Heart left ventricle (tissue), 13 donors: ENCODE data around the gene CNIH2.

Source experiments
- POLR2A ChIP-seq, 2 donors: fragments of 450-650 bp; IDR thresholded peaks; one replicate each; pipeline ENCODE4 v1.6.1; 2017; ENCODE audit warnings: antibody characterized with exemption in 2 of 2, mild to moderate bottlenecking in 2 of 2, moderate library complexity in 2 of 2
- TF ChIP-seq, protein P1 (sequence below), 12 donors: fragments of 200-600 bp; sonication (generic) in 4 of 12; IDR thresholded peaks; one replicate each; pipeline versions ENCODE4 v1.5.0 to v1.8.0; 2018 to 2022; ENCODE audit warnings: antibody characterized with exemption in 12 of 12, mild to moderate bottlenecking in 5 of 12
- donor health status: ischemic (EF 13 %, LVEDD 7.1; RV severe dilation, severe dysfunction).
- donor health status: DM: no; HTN: yes; CAD: no.
- donor health status: DM: no; HTN: no; CAD: no.
- donor health status: ischemic (EF 25% LVEDD 6.9; RV normal size, moderate dysfunction).
- donor health status: ischemic (EF 25% LVEDD 5.7; RV mildly dilated, moderate dysfunction).
- donor health status: ischemic (EF 35%, LVEDD 5.7; RV mildly dilated, moderate dysfunction).
- donor health status: nonischemic (EF 11% LVEDD 7.7; RV severe dilation, severe dysfunction).
- donor health status: DM: yes; HTN: yes; CAD: no.
- donor health status: PGD.
- donor health status: ischemic (EF 29% LVEDD 5.4; RV normal size, mild dysfunction).
- donor health status: nonischemic (EF 23%, LVEDD 6.1; RV moderate dilation, normal function).

- TF ChIP-seq, protein P1, sequence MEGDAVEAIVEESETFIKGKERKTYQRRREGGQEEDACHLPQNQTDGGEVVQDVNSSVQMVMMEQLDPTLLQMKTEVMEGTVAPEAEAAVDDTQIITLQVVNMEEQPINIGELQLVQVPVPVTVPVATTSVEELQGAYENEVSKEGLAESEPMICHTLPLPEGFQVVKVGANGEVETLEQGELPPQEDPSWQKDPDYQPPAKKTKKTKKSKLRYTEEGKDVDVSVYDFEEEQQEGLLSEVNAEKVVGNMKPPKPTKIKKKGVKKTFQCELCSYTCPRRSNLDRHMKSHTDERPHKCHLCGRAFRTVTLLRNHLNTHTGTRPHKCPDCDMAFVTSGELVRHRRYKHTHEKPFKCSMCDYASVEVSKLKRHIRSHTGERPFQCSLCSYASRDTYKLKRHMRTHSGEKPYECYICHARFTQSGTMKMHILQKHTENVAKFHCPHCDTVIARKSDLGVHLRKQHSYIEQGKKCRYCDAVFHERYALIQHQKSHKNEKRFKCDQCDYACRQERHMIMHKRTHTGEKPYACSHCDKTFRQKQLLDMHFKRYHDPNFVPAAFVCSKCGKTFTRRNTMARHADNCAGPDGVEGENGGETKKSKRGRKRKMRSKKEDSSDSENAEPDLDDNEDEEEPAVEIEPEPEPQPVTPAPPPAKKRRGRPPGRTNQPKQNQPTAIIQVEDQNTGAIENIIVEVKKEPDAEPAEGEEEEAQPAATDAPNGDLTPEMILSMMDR (IDR thresholded peaks at IDR 0.05) = no peak
- peak in 1 of 2 donors; percentile 80 for TF ChIP-seq POLR2A (IDR thresholded peaks at IDR 0.05)
These were observed 34.8 kb downstream of the CNIH2 start for GRCh38 chr11:66312549-66313320.
